Keratinocyte (primary cell): ENCODE measurements around the gene ARTN. TPM values are rescaled to one million over a fixed set of nuclear protein-coding genes. Genes with fewer than 3 reads are reported as not detected.

Experiments
- DNase-seq: peaks from one replicate; pipeline ENCODE4 v3.0.0-alpha.2; 2011; ENCODE audit warnings: low read depth, missing footprints, low spot score
- FAIRE-seq: peaks from 2 replicates; lab custom pipeline; 2011; peaks lifted over from hg19 to GRCh38; lab: Jason Lieb, UNC
- H2AFZ ChIP-seq: 2 replicates; pipeline ENCODE4 v1.6.0; 2012; ENCODE audit warnings: low read length, control low read depth, inconsistent platforms; ENCODE audit not compliant: control insufficient read depth
- H3K27ac ChIP-seq: 2 replicates; pipeline ENCODE4 v1.5.1; 2011; ENCODE audit warnings: low read length; ENCODE audit not compliant: control insufficient read depth, insufficient read depth
- H3K27me3 ChIP-seq: 3 replicates; pipeline ENCODE4 v1.6.0; 2011; ENCODE audit warnings: low read length; ENCODE audit not compliant: control insufficient read depth, insufficient read depth; ENCODE audit errors: extremely low read depth
- H3K36me3 ChIP-seq, 2 experiments: 2 replicates in 1 of 2; 3 replicates in 1 of 2; pipeline ENCODE4 v1.5.1; 2011; ENCODE audit warnings: low read length in 2 of 2, mild to moderate bottlenecking in 1 of 2; ENCODE audit not compliant: control insufficient read depth in 2 of 2, insufficient read depth in 2 of 2; ENCODE audit errors: extremely low read depth in 1 of 2
- H3K4me1 ChIP-seq: 3 replicates; pipeline ENCODE4 v1.5.1; 2011; ENCODE audit warnings: low read length; ENCODE audit not compliant: control insufficient read depth, insufficient read depth; ENCODE audit errors: extremely low read depth
- H3K4me2 ChIP-seq: 3 replicates; pipeline ENCODE4 v1.6.0; 2011; ENCODE audit warnings: low read depth, low read length; ENCODE audit not compliant: control insufficient read depth, insufficient read depth; ENCODE audit errors: extremely low read depth
- H3K4me3 ChIP-seq, 3 experiments: fragments of 200-600 bp in 1 of 3; sonication (generic) in 1 of 3; 2 replicates in 2 of 3; 3 replicates in 1 of 3; pipeline ENCODE4 v1.5.1; 2011 to 2016; ENCODE audit warnings: low read length in 3 of 3, mild to moderate bottlenecking in 3 of 3, control low read depth in 2 of 3, inconsistent platforms in 1 of 3, low read depth in 1 of 3, mixed read lengths in 1 of 3, mixed run types in 1 of 3, moderate library complexity in 1 of 3; ENCODE audit not compliant: control insufficient read depth in 2 of 3, insufficient read depth in 2 of 3; ENCODE audit errors: extremely low read depth in 1 of 3
- H3K79me2 ChIP-seq: 2 replicates; pipeline ENCODE4 v1.6.0; 2012; ENCODE audit warnings: low read length; ENCODE audit not compliant: control insufficient read depth, insufficient read depth
- H3K9ac ChIP-seq: 3 replicates; pipeline ENCODE4 v1.6.0; 2011; ENCODE audit warnings: low read length; ENCODE audit not compliant: control insufficient read depth, insufficient read depth; ENCODE audit errors: extremely low read depth
- H3K9me1 ChIP-seq: 3 replicates; pipeline ENCODE4 v1.6.0; 2011; ENCODE audit warnings: low read length; ENCODE audit not compliant: control insufficient read depth, insufficient read depth; ENCODE audit errors: extremely low read depth
- H3K9me3 ChIP-seq: 2 replicates; pipeline ENCODE4 v1.5.1; 2012; ENCODE audit warnings: low read depth, low read length; ENCODE audit not compliant: control insufficient read depth
- H4K20me1 ChIP-seq: 3 replicates; pipeline ENCODE4 v1.6.0; 2011; ENCODE audit warnings: low read length; ENCODE audit not compliant: control insufficient read depth, insufficient read depth; ENCODE audit errors: extremely low read depth
- EZH2 ChIP-seq: IDR thresholded peaks from one replicate; pipeline ENCODE4 v1.6.1; 2012; ENCODE audit warnings: inconsistent platforms, mild to moderate bottlenecking, low read length, moderate library complexity
- dilution Hi-C: fragments of 300-500 bp; cut with MboI; formaldehyde crosslinking; loops from one replicate; pipeline ENCODE4 v1.7.0; 2020; ENCODE audit warnings: low sequenced_read_pairs; ENCODE audit not compliant: extremely low pct_ligation_motif_present
- polyA plus RNA-seq, 5 experiments: library from polyadenylated mRNA; depleted of rRNA in 3 of 5; stranded (reverse) in 3 of 5; stranded (forward) in 1 of 5; unstranded in 1 of 5; fragments of >200 nt; gene quantifications; 1 replicate in 1 of 5; 2 replicates in 3 of 5; 3 replicates in 1 of 5; pipeline versions ENCODE4 v1.2.1 to v1.2.3, GENCODE V29; 2011 to 2012; ENCODE audit warnings: missing spikeins in 2 of 5, low read depth in 1 of 5, low replicate concordance in 1 of 5
- TF ChIP-seq, protein P1 (sequence below), 3 experiments: IDR thresholded peaks in 1 of 3; conservative IDR thresholded peaks in 1 of 3; optimal IDR thresholded peaks in 1 of 3; 2 replicates in 2 of 3; 3 replicates in 1 of 3; pipeline versions ENCODE3 to v1.5.1; 2011; ENCODE audit warnings: low read length in 3 of 3, mild to moderate bottlenecking in 3 of 3, moderate library complexity in 2 of 3, control low read depth in 1 of 3, inconsistent platforms in 1 of 3; ENCODE audit not compliant: insufficient read depth in 2 of 3; ENCODE audit errors: extremely low read depth in 1 of 3

ARTN gene
- polyA plus RNA-seq, 1 donor (not counting 4 experiments of a cell fraction or from before 2014, with no cell fraction given), result 27.2 TPM

- no peaks in the 10 kb centered on the region for H3K9me3 ChIP-seq
- H2AFZ ChIP-seq, result no peak overlapping the region
- peaks cover 48 to 58% of the 10 kb centered on the region in 2 experiments for H3K36me3 ChIP-seq
- no peak overlapping the region for H3K27ac ChIP-seq
- H4K20me1 ChIP-seq, result no peaks in the 10 kb centered on the region
- dilution Hi-C loops, result no loop called here
- H3K27me3 ChIP-seq, result no peaks in the 10 kb centered on the region
- no peak for FAIRE-seq
- no peak overlapping the region for H3K4me2 ChIP-seq
- H3K9me1 ChIP-seq, result no peaks in the 10 kb centered on the region
- H3K4me3 ChIP-seq, result no peak overlapping the region
- H3K79me2 ChIP-seq, result no peaks in the 10 kb centered on the region
- TF ChIP-seq, protein P1, sequence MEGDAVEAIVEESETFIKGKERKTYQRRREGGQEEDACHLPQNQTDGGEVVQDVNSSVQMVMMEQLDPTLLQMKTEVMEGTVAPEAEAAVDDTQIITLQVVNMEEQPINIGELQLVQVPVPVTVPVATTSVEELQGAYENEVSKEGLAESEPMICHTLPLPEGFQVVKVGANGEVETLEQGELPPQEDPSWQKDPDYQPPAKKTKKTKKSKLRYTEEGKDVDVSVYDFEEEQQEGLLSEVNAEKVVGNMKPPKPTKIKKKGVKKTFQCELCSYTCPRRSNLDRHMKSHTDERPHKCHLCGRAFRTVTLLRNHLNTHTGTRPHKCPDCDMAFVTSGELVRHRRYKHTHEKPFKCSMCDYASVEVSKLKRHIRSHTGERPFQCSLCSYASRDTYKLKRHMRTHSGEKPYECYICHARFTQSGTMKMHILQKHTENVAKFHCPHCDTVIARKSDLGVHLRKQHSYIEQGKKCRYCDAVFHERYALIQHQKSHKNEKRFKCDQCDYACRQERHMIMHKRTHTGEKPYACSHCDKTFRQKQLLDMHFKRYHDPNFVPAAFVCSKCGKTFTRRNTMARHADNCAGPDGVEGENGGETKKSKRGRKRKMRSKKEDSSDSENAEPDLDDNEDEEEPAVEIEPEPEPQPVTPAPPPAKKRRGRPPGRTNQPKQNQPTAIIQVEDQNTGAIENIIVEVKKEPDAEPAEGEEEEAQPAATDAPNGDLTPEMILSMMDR (optimal IDR thresholded peaks at IDR 0.05 in 1 of 3, IDR thresholded peaks at IDR 0.05 in 1 of 3, conservative IDR thresholded peaks at IDR 0.05 in 1 of 3; ENCODE audit: extremely low read depth in 1 of 3, insufficient read depth in 2 of 3, low read length in 3 of 3), result no peak
- no peak for TF ChIP-seq EZH2
- DNase-seq, result no peak
- H3K4me1 ChIP-seq, result no peaks in the 10 kb centered on the region
- no peak overlapping the region for H3K9ac ChIP-seq
Observed at GRCh38 chr1:43960798-43961197, 27.2 kb downstream of the ARTN start.

- Histone ChIP-seq H3K4me2 (no peak overlapping the region), H3K4me3 (no peak overlapping the region), H3K9ac (no peak overlapping the region), H3K79me2 (no peaks in the 10 kb centered on the region), H3K9me3 (no peaks in the 10 kb centered on the region), H3K9me1 (no peaks in the 10 kb centered on the region), H4K20me1 (no peaks in the 10 kb centered on the region), H3K4me1 (no peaks in the 10 kb centered on the region), H3K36me3 (peaks cover 47 to 53% of the 10 kb centered on the region in 2 experiments), H3K27ac (no peak overlapping the region), H3K27me3 (no peaks in the 10 kb centered on the region), H2AFZ (no peak overlapping the region)
- DNase-seq, result no peak
- no peak for TF ChIP-seq EZH2
- TF ChIP-seq, protein P1 (optimal IDR thresholded peaks at IDR 0.05 in 1 of 3, IDR thresholded peaks at IDR 0.05 in 1 of 3, conservative IDR thresholded peaks at IDR 0.05 in 1 of 3; ENCODE audit: extremely low read depth in 1 of 3, insufficient read depth in 2 of 3, low read length in 3 of 3), result no peak
- dilution Hi-C loops, result no loop called here
- FAIRE-seq, result no peak
Observed at GRCh38 chr1:43961692-43962091, 28.1 kb downstream of the ARTN start.
